NCI-H2029 (cell line): ENCODE data around the gene SMAP1.

Experiments used
- DNase-seq: peaks from one replicate; lab custom pipeline; 2025; lab: John Stamatoyannopoulos, UW

Gene SMAP1

GRCh38 chr6:70894001-70894400, 226.3 kb downstream of the SMAP1 start:
- DNase-seq = no peak

GRCh38 chr6:70900047-70900446, 232.4 kb downstream of the SMAP1 start:
- DNase-seq = no peak

- DNase-seq = no peak
Measured at GRCh38 chr6:70901324-70901723, 233.6 kb downstream of the SMAP1 start.

DNA sequence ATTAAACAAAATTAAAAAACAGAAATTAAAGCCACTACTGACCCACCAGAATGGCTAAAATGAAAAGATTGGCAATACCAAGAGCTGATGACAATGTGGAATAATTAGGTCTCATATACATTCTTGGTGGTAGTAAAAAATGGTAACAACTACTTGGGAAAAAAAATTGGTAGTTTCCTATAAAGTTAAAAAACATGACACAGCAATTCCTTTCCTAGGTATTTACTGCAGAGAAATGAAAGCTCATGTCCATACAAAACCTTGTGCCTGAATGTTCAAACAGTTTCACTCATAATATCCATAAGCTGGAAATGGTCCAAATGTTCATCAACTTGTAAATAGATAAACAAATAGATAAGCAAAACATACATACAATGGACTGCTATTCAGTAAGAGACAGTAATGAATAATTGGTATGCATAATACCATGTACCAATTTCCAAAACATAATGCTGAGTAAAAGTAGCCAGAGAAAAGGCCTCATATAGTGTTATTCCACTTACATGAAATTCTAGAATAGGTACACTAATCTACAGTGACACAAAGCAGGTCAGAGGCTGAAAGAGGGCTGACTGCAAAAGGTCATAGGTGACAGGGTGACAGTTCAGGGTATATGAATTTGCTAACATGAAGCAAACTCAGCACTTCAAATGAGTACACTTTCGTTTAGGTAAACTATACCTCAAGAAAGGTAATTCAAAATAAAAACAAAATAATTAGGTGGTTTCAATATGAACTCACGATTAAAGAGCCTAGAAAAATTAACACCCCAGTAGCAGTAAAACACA, 236.2 kb downstream of the SMAP1 start:
- DNase-seq = no peak

GRCh38 chr6:70905742-70906141, 238.1 kb downstream of the SMAP1 start:
- DNase-seq = no peak
